Rectal smooth muscle tissue (tissue), 1 donor: ENCODE data around the gene PFKL.

Experiments
- H3K27ac ChIP-seq: one replicate; pipeline ENCODE4 v1.7.0; 2013; ENCODE audit warnings: low read depth, low read length, inconsistent platforms
- H3K27me3 ChIP-seq: one replicate; pipeline ENCODE4 v1.7.0; 2013; ENCODE audit warnings: low read length; ENCODE audit not compliant: control insufficient read depth, insufficient read depth
- H3K36me3 ChIP-seq: one replicate; pipeline ENCODE4 v1.7.0; 2013; ENCODE audit warnings: low read length; ENCODE audit not compliant: control insufficient read depth, insufficient read depth
- H3K4me1 ChIP-seq: one replicate; pipeline ENCODE4 v1.7.0; 2013; ENCODE audit warnings: low read length; ENCODE audit not compliant: control insufficient read depth, insufficient read depth
- H3K4me3 ChIP-seq: one replicate; pipeline ENCODE4 v1.7.0; 2013; ENCODE audit warnings: low read length
- H3K9ac ChIP-seq: one replicate; pipeline ENCODE4 v1.7.0; 2013; ENCODE audit warnings: low read length

The PFKL gene

DNA sequence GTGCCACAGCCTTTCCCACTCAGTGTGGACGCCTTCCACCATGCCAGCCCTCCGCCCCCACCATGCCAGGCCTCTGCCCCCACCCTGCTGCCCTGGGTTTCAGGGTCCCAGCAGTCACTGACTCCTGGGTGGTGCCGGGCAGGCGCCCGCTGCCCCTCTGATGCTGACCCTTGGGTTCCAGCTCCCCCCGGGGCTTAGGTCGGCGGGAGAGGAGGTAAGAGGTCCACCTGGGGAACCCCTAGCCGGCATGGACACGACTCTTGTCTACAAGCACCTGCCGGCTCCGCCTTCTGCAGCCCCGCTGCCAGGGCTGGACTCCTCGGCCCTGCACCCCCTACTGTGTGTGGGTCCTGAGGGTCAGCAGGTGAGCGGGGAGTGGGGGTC, 7.0 kb upstream of the PFKL start:
- Histone ChIP-seq H3K4me3 (no peak overlapping the region), H3K36me3 (no peaks in the 10 kb centered on the region), H3K4me1 (no peaks in the 10 kb centered on the region), H3K27ac (no peak overlapping the region), H3K9ac (no peak overlapping the region), H3K27me3 (peaks cover 3% of the 10 kb centered on the region)

DNA sequence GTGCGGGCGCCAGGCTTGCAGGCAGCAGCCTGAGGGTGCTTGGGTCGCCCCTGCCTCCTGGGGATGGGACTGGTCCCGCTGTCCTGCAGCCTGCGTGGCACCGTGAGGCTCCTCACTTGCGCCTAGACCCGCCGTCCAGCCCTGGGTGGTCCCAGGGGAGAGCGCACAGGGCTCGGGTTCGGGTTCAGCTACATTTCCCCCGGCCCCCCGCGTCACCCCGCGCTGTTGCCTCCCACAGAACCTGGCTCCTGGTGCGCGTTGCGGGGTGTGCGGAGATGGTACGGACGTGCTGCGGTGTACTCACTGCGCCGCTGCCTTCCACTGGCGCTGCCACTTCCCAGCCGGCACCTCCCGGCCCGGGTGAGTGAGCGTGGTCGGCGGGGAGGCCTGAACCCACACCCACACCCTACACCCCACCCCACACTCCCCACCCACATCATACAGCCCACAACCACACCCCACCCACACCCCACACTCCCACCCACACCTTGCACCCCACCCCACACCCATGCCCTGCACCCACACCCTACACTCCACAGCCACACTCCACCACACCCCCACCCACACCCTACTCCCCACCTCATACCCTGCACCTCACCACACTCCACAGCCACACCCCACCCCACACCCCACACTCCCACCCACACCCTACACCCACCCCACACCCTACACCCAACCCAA, 6.2 kb upstream of the PFKL start:
- Histone ChIP-seq H3K36me3 (no peaks in the 10 kb centered on the region), H3K27me3 (peaks cover 3% of the 10 kb centered on the region), H3K4me3 (no peak overlapping the region)

DNA sequence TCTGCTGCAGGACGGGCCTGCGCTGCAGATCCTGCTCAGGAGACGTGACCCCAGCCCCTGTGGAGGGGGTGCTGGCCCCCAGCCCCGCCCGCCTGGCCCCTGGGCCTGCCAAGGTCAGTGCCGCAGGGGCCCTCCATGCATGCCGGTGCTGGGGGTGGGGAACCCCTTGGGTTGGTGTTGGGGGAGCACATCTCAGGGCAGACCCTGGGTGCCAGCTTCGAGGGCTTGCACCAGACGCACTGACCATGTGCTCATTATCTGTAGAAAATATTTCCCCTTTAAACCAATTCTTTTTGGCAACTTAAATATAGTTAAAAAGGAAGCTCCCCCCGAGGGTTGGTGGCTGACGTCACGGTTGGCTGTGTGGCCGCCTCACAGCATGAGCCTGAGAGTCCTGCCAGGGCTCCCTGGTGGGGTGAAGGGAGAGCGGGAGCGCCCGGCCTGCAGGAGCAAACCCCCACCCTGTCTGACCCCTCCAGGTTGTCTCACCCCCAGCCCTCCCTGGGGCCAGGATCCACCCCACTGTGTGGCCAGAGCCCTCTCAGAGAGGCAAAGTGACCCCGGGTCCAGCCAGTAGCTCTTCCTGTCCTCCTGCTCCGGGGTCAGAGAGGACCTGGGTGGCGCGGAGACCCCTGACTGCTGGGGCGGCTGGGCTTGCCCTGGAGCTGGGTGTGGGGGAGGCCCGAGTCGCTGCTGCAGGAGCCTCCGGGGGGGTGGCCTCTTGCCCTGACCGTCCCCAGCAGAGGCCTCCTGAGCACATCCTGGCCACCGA, 5.3 kb upstream of the PFKL start:
- Histone ChIP-seq H3K4me1 (peaks cover 2% of the 10 kb centered on the region), H3K9ac (no peak overlapping the region), H3K27ac (no peak overlapping the region), H3K4me3 (no peak overlapping the region), H3K36me3 (no peaks in the 10 kb centered on the region), H3K27me3 (peaks cover 3% of the 10 kb centered on the region)

More for the DNA sequence above, 6.2 kb upstream of the PFKL start:
- no peaks in the 10 kb centered on the region for H3K4me1 ChIP-seq
- H3K9ac ChIP-seq, result no peak overlapping the region
- no peak overlapping the region for H3K27ac ChIP-seq

DNA sequence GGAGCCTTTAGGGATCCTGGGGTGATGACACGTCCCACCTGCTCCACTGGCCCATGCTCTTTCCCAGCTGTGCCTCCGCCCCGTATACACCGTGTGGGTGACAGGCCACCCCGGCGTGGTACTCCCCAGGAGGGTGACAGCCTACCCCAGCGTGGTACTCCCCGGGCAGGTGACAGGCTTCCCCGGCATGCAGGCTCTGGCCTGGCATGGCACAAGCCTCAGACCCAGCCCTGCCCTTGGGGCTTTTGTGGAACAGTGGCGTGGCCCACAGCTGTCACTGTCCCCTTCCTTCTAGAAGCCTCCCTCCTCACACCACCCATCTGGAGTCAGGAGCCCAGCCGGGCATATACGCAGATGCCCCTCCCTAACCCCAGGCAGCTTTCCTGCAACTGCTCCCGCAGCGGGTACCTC, 4.7 kb upstream of the PFKL start:
- H3K9ac ChIP-seq, result no peak overlapping the region
- no peak overlapping the region for H3K4me3 ChIP-seq
- peaks cover 3% of the 10 kb centered on the region for H3K27me3 ChIP-seq
- H3K4me1 ChIP-seq, result peaks cover 2% of the 10 kb centered on the region
- H3K27ac ChIP-seq, result no peak overlapping the region
- no peaks in the 10 kb centered on the region for H3K36me3 ChIP-seq

DNA sequence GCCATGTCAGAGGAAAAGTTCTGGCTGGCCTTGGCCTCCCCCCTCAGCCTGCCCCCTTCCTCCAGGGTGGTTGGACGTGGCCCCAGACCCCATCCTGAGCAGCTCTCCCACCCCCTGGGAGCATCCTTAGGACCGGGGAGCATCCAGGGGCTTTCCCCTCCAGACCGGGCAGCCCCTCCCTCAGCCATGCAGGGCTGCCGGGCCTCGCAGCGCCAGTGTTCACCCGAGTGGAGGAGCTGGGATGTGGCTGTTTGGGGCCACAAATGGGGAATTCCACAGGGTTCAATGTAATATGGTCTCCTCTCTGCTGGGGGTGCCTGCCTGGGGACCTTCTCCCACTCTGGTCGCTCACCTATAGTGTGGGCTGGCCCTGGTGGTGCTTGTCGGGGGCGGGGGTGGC, 4.2 kb upstream of the PFKL start:
- H3K27me3 ChIP-seq, result peaks cover 3% of the 10 kb centered on the region
- no peak overlapping the region for H3K27ac ChIP-seq
- no peak overlapping the region for H3K4me3 ChIP-seq
- no peaks in the 10 kb centered on the region for H3K36me3 ChIP-seq
- no peak overlapping the region for H3K9ac ChIP-seq
- H3K4me1 ChIP-seq, result peaks cover 2% of the 10 kb centered on the region

DNA sequence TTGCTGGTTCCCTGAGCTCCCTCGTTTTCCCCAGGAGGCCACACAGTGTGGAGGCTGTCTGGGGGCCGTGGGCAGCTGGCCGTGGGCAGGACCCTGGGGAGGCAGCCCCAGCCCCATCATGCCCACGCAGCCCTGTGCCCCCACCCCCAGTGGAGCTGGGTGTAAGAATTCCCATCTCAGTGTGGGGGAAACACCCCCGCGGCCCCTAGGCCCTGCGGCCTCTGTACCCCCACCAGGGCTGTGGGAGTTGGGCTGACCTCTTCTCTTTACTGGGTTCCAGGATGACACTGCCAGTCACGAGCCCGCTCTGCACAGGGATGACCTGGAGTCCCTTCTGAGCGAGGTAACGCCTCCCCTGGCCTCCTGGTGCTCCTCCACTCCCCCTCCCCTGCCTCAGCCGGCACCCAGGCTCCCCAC, 3.7 kb upstream of the PFKL start:
- no peaks in the 10 kb centered on the region for H3K36me3 ChIP-seq
- H3K27ac ChIP-seq, result no peak overlapping the region

DNA sequence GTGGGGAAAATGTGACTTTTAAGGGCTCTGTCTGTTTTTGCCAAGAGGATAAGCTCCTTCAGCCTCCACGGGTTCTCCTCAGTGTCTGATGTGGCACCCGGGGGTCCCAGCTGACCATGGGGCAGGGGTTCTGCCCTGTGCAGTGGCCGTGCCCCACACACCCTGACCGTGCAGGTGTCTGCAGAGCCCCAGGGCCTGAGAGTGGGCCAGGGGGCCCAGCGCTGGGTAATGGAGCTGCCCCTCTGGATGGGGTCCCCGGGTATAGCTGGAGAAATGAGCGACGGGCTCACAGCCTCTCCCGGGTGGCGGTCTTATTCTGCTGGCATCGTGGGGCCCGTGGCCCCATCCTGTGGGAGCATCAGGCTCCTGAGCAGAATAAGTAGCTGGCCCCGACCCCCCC, 2.9 kb upstream of the PFKL start:
- Histone ChIP-seq H3K27ac (no peak overlapping the region), H3K4me1 (peaks cover 6% of the 10 kb centered on the region), H3K27me3 (peaks cover 3% of the 10 kb centered on the region), H3K9ac (no peak overlapping the region), H3K4me3 (no peak overlapping the region), H3K36me3 (no peaks in the 10 kb centered on the region)

More for the DNA sequence above, 3.7 kb upstream of the PFKL start:
- H3K4me3 ChIP-seq, result no peak overlapping the region
- peaks cover 6% of the 10 kb centered on the region for H3K4me1 ChIP-seq
- H3K9ac ChIP-seq, result no peak overlapping the region
- peaks cover 3% of the 10 kb centered on the region for H3K27me3 ChIP-seq

DNA sequence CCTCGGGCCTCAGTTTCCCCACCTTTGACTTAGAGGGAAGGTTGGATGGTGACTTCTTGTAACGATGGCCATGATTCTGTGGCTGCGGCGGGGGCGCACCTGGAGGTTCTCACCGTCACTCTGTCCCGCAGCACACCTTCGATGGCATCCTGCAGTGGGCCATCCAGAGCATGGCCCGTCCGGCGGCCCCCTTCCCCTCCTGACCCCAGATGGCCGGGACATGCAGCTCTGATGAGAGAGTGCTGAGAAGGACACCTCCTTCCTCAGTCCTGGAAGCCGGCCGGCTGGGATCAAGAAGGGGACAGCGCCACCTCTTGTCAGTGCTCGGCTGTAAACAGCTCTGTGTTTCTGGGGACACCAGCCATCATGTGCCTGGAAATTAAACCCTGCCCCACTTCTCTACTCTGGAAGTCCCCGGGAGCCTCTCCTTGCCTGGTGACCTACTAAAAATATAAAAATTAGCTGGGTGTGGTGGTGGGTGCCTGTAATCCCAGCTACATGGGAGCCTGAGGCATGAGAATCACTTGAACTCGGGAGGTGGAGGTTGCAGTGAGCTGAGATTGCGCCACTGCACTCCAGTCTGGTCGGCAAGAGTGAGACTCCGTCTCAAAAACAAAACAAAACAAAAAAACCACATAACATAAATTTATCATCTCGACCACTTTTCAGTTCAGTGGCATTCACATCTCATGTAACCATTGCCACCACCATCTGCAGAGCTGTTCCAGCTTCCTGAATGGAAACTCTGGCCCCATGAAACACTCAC, 2.1 kb upstream of the PFKL start:
- Histone ChIP-seq H3K9ac (no peak overlapping the region), H3K4me1 (peaks cover 9% of the 10 kb centered on the region), H3K27ac (no peak overlapping the region), H3K4me3 (no peak overlapping the region), H3K27me3 (peaks cover 3% of the 10 kb centered on the region), H3K36me3 (no peaks in the 10 kb centered on the region)

DNA sequence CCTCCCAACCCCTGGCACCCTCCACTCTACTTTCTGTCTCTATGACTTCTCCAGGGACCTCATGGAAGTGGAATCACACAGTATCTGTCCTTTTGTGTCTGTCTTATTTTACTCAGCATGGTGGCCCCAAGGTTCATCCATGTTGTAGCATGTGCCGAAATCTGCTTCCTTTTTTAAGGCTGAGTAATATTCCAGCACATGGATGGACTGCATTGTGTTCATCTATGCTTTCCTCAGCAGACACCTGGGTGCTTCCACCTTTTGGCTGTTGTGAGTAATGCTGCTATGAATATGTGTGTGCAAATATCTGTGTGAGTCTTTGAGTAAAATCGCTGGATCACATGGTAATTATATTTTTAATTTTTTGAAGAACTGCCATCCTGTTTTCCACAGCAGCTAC, 1.6 kb upstream of the PFKL start:
- Histone ChIP-seq H3K36me3 (no peaks in the 10 kb centered on the region), H3K27me3 (peaks cover 3% of the 10 kb centered on the region), H3K27ac (no peak overlapping the region), H3K4me3 (no peak overlapping the region), H3K9ac (no peak overlapping the region), H3K4me1 (peaks cover 9% of the 10 kb centered on the region)

DNA sequence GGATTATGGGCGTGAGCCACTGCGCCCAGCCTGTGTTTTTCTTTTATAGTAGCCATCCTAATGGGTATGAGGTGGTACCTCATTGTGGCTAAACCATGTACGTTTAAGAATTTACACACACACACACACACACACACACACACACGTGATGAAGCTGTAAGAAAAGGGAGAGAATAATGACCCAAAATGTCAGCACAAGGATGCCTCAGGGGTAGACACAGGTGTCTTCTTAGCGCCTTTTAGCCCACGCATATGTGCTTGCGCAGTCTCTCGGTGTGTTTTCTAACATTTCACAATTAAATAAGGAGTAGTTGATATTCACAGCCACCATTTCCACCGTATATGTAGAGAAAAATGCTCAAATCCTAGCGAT, 782 bp upstream of the PFKL start:
- H3K36me3 ChIP-seq, result no peaks in the 10 kb centered on the region
- peak overlapping the region; percentile 83 for H3K27ac ChIP-seq
- peaks cover 9% of the 10 kb centered on the region for H3K4me1 ChIP-seq
- H3K9ac ChIP-seq, result no peak overlapping the region
- peak overlapping the region; percentile 82 for H3K4me3 ChIP-seq
- peaks cover 3% of the 10 kb centered on the region for H3K27me3 ChIP-seq

DNA sequence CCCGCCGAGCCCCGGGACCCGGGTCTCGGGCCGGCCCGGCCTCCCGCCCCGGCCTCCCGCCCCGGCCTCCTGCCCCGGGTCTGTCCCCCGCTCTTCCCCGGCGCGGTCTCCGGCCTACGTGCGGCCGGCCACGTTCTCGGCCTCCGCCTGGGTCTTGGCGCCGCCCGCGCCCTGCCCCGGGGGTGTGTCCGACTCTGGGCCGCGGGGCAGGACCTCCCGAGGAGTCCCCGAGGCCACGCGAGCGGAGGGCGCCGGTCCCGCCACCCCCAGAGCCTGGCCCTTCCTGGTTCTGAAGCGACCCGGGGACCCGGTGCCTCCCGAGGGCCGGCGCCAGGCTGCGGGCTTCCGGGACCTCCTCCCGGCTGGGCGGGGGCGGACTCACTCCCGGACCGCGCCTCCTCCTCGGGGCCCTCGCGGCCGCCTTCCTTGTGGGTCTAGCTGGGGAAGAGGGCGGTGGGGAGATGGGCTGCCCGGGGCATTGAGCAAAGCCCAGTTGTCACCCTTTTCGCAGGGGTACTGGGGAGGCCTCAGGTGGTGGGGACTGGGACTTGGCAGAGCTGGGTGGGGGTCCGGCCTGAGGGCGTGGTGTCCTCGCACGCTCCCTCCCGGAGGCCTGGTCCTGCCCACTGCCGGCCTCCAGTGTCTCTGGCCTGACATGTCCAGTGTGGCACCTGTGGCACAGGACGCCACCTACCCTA, 558 bp downstream of the PFKL start:
- Histone ChIP-seq H3K27ac (peak overlapping the region; percentile 83), H3K4me3 (peak overlapping the region; percentile 82), H3K9ac (peak overlapping the region; percentile 75), H3K36me3 (no peaks in the 10 kb centered on the region), H3K4me1 (peaks cover 9% of the 10 kb centered on the region), H3K27me3 (peaks cover 3% of the 10 kb centered on the region)

DNA sequence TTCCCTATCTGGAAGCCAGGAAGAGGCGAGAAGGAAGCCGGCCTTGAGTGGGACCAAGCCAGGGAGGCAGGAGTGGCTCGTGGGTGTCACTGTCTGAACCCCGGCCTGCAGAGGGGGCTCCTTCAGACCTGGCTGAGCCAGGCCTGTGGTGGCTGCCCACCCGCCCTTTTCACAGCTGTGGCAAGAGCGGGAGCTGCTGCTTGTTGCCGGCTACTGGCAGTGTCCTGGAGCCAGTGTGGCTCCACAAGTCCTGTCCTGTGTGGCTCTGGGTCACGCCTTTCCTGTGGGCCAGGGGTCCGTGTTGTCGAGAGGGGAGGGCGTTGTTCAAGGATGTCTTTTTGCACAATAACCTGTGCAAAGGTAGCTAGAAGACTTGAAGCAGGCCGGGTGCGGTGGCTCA, 1.3 kb downstream of the PFKL start:
- no peaks in the 10 kb centered on the region for H3K36me3 ChIP-seq
- peak overlapping the region; percentile 75 for H3K9ac ChIP-seq
- H3K4me3 ChIP-seq, result peak overlapping the region; percentile 82
- H3K27me3 ChIP-seq, result no peaks in the 10 kb centered on the region
- no peak overlapping the region for H3K27ac ChIP-seq
- H3K4me1 ChIP-seq, result peaks cover 9% of the 10 kb centered on the region
